GM12801 (cell line): ENCODE data around the gene SLCO2B1.

ENCODE experiments used
- TF ChIP-seq, protein P1 (sequence below): IDR thresholded peaks from one replicate; pipeline ENCODE4 v1.5.1; 2011; ENCODE audit warnings: control low read depth; ENCODE audit not compliant: insufficient read length; ENCODE audit errors: extremely low read depth

The SLCO2B1 gene

DNA sequence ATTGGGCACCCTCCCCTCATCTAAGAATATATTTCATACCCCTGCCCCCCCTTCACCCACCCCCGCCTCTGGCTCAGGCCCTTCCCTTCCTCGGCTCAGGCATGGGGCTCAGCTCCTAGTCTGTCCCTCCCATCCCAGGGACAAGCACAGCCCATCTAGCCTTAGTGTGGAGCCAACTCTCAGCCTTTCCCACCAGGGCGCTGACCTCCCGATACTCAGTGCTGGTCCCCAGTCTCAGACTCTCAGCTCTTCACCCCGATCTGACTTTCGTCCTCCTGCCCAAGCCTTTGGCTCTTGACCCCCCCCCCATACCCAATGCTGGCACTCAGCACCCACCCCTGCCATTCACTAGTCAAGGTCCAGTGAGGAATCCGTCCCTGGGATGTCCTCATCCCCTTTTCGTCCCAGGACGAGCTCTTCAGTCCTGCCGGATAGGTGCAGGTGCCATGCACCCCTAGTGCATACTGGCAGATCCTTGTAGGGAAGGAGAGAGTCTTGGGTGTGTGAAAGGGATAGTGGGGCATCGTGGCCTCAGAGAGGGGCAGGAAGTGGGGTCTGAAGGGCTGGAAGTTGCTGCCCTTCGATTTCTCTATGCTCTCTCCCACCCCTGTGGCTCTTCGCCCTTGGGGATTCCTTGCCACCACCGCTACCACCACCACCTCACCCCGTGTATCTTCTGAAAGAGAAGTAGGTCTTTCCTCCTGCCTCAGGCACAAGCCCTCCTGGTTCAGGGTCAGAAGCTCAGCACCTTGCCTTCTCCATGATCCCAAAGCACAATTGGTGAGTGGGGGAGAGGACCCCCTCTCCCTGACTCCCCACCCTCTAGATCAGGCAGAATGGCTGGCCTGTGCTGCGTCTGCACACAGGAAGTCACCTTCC lies 92.1 kb downstream of the SLCO2B1 start:
- TF ChIP-seq, protein P1, sequence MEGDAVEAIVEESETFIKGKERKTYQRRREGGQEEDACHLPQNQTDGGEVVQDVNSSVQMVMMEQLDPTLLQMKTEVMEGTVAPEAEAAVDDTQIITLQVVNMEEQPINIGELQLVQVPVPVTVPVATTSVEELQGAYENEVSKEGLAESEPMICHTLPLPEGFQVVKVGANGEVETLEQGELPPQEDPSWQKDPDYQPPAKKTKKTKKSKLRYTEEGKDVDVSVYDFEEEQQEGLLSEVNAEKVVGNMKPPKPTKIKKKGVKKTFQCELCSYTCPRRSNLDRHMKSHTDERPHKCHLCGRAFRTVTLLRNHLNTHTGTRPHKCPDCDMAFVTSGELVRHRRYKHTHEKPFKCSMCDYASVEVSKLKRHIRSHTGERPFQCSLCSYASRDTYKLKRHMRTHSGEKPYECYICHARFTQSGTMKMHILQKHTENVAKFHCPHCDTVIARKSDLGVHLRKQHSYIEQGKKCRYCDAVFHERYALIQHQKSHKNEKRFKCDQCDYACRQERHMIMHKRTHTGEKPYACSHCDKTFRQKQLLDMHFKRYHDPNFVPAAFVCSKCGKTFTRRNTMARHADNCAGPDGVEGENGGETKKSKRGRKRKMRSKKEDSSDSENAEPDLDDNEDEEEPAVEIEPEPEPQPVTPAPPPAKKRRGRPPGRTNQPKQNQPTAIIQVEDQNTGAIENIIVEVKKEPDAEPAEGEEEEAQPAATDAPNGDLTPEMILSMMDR: no peak

- TF ChIP-seq, protein P1: no peak
These were observed 93.3 kb downstream of the SLCO2B1 start for GRCh38 chr11:75244052-75244814.

DNA sequence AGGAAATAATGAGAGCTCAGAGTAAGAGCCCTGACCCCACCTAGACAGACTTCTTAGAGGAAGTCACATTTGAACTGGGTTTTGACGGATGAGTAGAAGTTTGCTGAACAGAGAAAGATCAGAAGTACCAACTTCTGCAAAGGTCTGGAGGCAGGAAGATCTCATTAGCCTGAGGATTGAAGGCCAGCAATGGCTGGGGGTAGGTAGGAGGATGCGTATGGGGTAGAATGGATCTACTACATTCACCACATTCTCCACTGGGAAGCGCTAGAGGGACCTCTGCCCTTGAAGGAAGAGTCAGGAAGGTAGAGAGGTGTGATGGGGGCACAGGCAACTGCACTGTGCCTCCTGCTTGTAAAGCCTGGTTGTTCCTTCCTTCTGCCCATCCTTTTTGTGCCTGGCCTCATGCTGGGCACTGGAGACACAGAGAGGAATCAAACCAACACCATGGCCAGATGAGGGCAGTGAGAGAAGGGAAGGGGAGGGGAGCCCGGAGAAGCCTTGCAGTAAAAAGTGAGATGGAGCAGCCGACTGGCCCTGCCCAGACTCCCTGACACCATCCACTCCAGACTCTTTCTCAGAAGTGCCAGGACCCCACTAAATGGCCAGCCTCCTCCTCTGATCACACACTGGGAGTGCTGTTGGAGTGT lies 94.6 kb downstream of the SLCO2B1 start:
- TF ChIP-seq, protein P1: no peak

- TF ChIP-seq, protein P1: no peak
These were observed 95.2 kb downstream of the SLCO2B1 start for GRCh38 chr11:75246006-75246670.

GRCh38 chr11:75246671-75247350 lies 95.9 kb downstream of the SLCO2B1 start:
- TF ChIP-seq, protein P1: no peak

- TF ChIP-seq, protein P1: no peak
These were observed 98.0 kb downstream of the SLCO2B1 start for GRCh38 chr11:75248924-75249256.

- TF ChIP-seq, protein P1: no peak
These were observed 98.8 kb downstream of the SLCO2B1 start for GRCh38 chr11:75249704-75250103.
